Measurements from ENCODE around the gene GPBAR1. TPM values are rescaled to one million over a fixed set of nuclear protein-coding genes. Genes with fewer than 3 reads are reported as not detected.

GPBAR1 gene
- total and polyA plus RNA-seq, 9 of the 15 experiments (the other 6 are each of a cell fraction or from before 2014, with no cell fraction given), result not detected

- TF ChIP-seq RNF219 (CRISPR knock-in tag; IDR thresholded peaks at IDR 0.05), result no peak
- no peak for TF ChIP-seq ZNF785 (CRISPR knock-in tag; IDR thresholded peaks at IDR 0.05)
- TF ChIP-seq, protein P1, sequence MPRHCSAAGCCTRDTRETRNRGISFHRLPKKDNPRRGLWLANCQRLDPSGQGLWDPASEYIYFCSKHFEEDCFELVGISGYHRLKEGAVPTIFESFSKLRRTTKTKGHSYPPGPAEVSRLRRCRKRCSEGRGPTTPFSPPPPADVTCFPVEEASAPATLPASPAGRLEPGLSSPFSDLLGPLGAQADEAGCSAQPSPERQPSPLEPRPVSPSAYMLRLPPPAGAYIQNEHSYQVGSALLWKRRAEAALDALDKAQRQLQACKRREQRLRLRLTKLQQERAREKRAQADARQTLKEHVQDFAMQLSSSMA (CRISPR knock-in tag; IDR thresholded peaks at IDR 0.05), result no peak
- peak in 1 of 2 experiments; percentile 69; a peak in 1 of 4 replicates for TF ChIP-seq TEAD1 (CRISPR knock-in tag; IDR thresholded peaks at IDR 0.05)
- TF ChIP-seq XRCC4 (IDR thresholded peaks at IDR 0.05; ENCODE audit: extremely low read depth, insufficient read depth, insufficient read length), result no peak
- TF ChIP-seq, protein P2, sequence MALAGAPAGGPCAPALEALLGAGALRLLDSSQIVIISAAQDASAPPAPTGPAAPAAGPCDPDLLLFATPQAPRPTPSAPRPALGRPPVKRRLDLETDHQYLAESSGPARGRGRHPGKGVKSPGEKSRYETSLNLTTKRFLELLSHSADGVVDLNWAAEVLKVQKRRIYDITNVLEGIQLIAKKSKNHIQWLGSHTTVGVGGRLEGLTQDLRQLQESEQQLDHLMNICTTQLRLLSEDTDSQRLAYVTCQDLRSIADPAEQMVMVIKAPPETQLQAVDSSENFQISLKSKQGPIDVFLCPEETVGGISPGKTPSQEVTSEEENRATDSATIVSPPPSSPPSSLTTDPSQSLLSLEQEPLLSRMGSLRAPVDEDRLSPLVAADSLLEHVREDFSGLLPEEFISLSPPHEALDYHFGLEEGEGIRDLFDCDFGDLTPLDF (CRISPR knock-in tag; IDR thresholded peaks at IDR 0.05), result peak; percentile 77; the same call in 1 of the 2 replicates
- no peak for TF ChIP-seq TFAM (CRISPR knock-in tag; conservative IDR thresholded peaks at IDR 0.05)
- TF ChIP-seq SOX6 (IDR thresholded peaks at IDR 0.05), result no peak
- no peak for TF ChIP-seq TBP (optimal IDR thresholded peaks at IDR 0.05; ENCODE audit: low read depth, low read length)
- TF ChIP-seq ELF1 (tag; IDR thresholded peaks at IDR 0.05), result peak; percentile 75
- TF ChIP-seq ZNF561 (CRISPR knock-in tag; conservative IDR thresholded peaks at IDR 0.05), result no peak
- TF ChIP-seq HNRNPL (IDR thresholded peaks at IDR 0.05; ENCODE audit: low read depth, low read length), result no peak
- no peak for TF ChIP-seq MAFF (IDR thresholded peaks at IDR 0.05; ENCODE audit: low read length)
- TF ChIP-seq SMAD2 (IDR thresholded peaks at IDR 0.05; ENCODE audit: low read depth, low read length), result no peak
- TF ChIP-seq NCOA1 (IDR thresholded peaks at IDR 0.05; ENCODE audit: low read depth), result 0 out of 2 replicates have a peak, but pooled peaks have one; percentile 39
- TF ChIP-seq NFRKB (IDR thresholded peaks at IDR 0.05; ENCODE audit: low read depth), result no peak
- TF ChIP-seq ESRRB (CRISPR knock-in tag; IDR thresholded peaks at IDR 0.05; ENCODE audit: borderline replicate concordance), result no peak
- TF ChIP-seq CBFA2T2 (conservative IDR thresholded peaks at IDR 0.05), result no peak
- TF ChIP-seq WHSC1 (IDR thresholded peaks at IDR 0.05; ENCODE audit: low read length), result no peak
- peak; percentile 79 for TF ChIP-seq FOXJ2 (tag; IDR thresholded peaks at IDR 0.05)
- no peak for TF ChIP-seq ZNF699 (CRISPR knock-in tag; IDR thresholded peaks at IDR 0.05; ENCODE audit: insufficient replicate concordance)
- TF ChIP-seq ZNF511 (CRISPR knock-in tag; IDR thresholded peaks at IDR 0.05), result peak; percentile 92
- TF ChIP-seq SP2 (IDR thresholded peaks at IDR 0.05; ENCODE audit: extremely low read depth, low read depth, low read length, poor library complexity, severe bottlenecking), result peak; percentile 72
- TF ChIP-seq ZNF184 (CRISPR knock-in tag; IDR thresholded peaks at IDR 0.05), result no peak
- peak; percentile 45 for TF ChIP-seq CCNT2 (IDR thresholded peaks at IDR 0.05; ENCODE audit: borderline replicate concordance, extremely low read depth, insufficient read length, low read depth, low read length)
These were observed 9.3 kb downstream of the GPBAR1 start, which contains the start of the genes AAMP and PNKD (continued) for GRCh38 chr2:218269900-218270720.

Data from K562 (cell line).